PC-9 (cell line): ENCODE results near the gene CDH13. TPM values are rescaled to one million over a fixed set of nuclear protein-coding genes. Genes with fewer than 3 reads are reported as not detected.

Source experiments
- BruUV-seq: library from RNA; stranded (reverse); fragments of 400-500 nt; replicated peaks from 2 replicates; lab custom pipeline; 2021; lab: Mats Ljungman, UMichigan
- CTCF ChIA-PET: fragments of 300-600 bp; sonication (Branson Sonifier 250); formaldehyde crosslinking; loops from one replicate; lab custom pipeline; 2022; ENCODE audit warnings: antibody characterized with exemption; lab: Charles Lee
- POLR2A ChIA-PET: fragments of 300-600 bp; sonication (Branson Sonifier 250); formaldehyde crosslinking; loops from one replicate; lab custom pipeline; 2022; ENCODE audit warnings: antibody characterized with exemption; ENCODE audit not compliant: unreplicated experiment; lab: Charles Lee
- DNase-seq, 2 experiments: peaks; one replicate each; pipeline versions ENCODE4 v3.0.0 to v3.0.0-alpha.2; 2015 to 2022; ENCODE audit warnings: mixed read lengths in 1 of 2
- H2AFZ ChIP-seq: fragments of 200-600 bp; sonication (generic); 2 replicates; pipeline ENCODE4 v1.8.1; 2017; ENCODE audit warnings: antibody characterized with exemption
- H3F3A ChIP-seq: fragments of 200-600 bp; sonication (generic); 2 replicates; pipeline ENCODE4 v1.8.1; 2017; ENCODE audit warnings: antibody characterized with exemption, mild to moderate bottlenecking, low read depth; ENCODE audit not compliant: insufficient read depth
- H3K27ac ChIP-seq: fragments of 200-600 bp; sonication (generic); 2 replicates; pipeline ENCODE4 v1.6.1; 2016; ENCODE audit warnings: mixed run types
- H3K27me3 ChIP-seq: fragments of 200-600 bp; sonication (generic); 2 replicates; pipeline ENCODE4 v1.6.1; 2016; ENCODE audit warnings: low read depth, mixed run types; ENCODE audit not compliant: insufficient read depth
- H3K36me3 ChIP-seq: fragments of 200-600 bp; sonication (generic); 2 replicates; pipeline ENCODE4 v1.6.1; 2016; ENCODE audit warnings: low read depth, mixed run types
- H3K4me1 ChIP-seq: fragments of 200-600 bp; sonication (generic); replicated peaks from 2 replicates; pipeline ENCODE4 v1.6.1; 2016; ENCODE audit warnings: mixed run types; ENCODE audit not compliant: insufficient read depth
- H3K4me2 ChIP-seq: fragments of 200-600 bp; sonication (generic); 2 replicates; pipeline ENCODE4 v1.6.1; 2017; ENCODE audit warnings: mixed run types
- H3K4me3 ChIP-seq: fragments of 200-600 bp; sonication (generic); 2 replicates; pipeline ENCODE4 v1.6.1; 2016; ENCODE audit warnings: mixed run types
- H3K79me2 ChIP-seq: fragments of 200-600 bp; sonication (generic); 2 replicates; pipeline ENCODE4 v1.6.1; 2017; ENCODE audit warnings: low read depth, mixed run types
- H3K9me2 ChIP-seq: fragments of 200-600 bp; sonication (generic); 2 replicates; pipeline ENCODE4 v1.8.1; 2017; ENCODE audit warnings: mild to moderate bottlenecking; ENCODE audit not compliant: insufficient read depth
- H3K9me3 ChIP-seq: fragments of 200-600 bp; sonication (generic); 2 replicates; pipeline ENCODE4 v1.8.1; 2016; ENCODE audit warnings: low read depth; ENCODE audit not compliant: insufficient read depth
- H4K20me1 ChIP-seq: fragments of 200-600 bp; sonication (generic); 2 replicates; pipeline ENCODE4 v1.8.1; 2017; ENCODE audit not compliant: insufficient read depth
- CTCF ChIP-seq: fragments of 200-600 bp; sonication (generic); conservative IDR thresholded peaks from 2 replicates; pipeline ENCODE4 v1.6.1; 2017; ENCODE audit warnings: mixed run types, antibody characterized with exemption, mild to moderate bottlenecking, moderate library complexity
- EZH2 ChIP-seq: fragments of 200-600 bp; sonication (generic); IDR thresholded peaks from 2 replicates; pipeline ENCODE4 v1.8.0; 2017; ENCODE audit warnings: antibody characterized with exemption, low read depth
- intact Hi-C: fragments of 100-400 bp; cut with micrococcal nuclease; formaldehyde crosslinking; loops from one replicate; pipeline ENCODE4 v1.10.0; 2022; ENCODE audit not compliant: unreplicated experiment
- total RNA-seq: library from RNA; stranded (reverse); gene quantifications from 2 replicates; pipeline ENCODE4 v1.2.3, GENCODE V29; 2021

Gene CDH13
- total RNA-seq, 1 experiment from 2014 or later: 0.24 TPM

- no TSS peak for BruUV-seq
- intact Hi-C loops: no loop called here
- no peaks in the 10 kb centered on the region for H3K4me1 ChIP-seq
- H2AFZ ChIP-seq: no peak overlapping the region
- no peaks in the 10 kb centered on the region for H3K9me2 ChIP-seq
- H3K27me3 ChIP-seq: peaks cover 37% of the 10 kb centered on the region
- no peaks in the 10 kb centered on the region for H3K36me3 ChIP-seq
- CTCF ChIA-PET: no interaction called here
- H3F3A ChIP-seq: no peaks in the 10 kb centered on the region
- no peaks in the 10 kb centered on the region for H3K9me3 ChIP-seq
- no peaks in the 10 kb centered on the region for H4K20me1 ChIP-seq
- TF ChIP-seq CTCF (no peak), EZH2 (no peak)
- DNase-seq: no peak
- H3K79me2 ChIP-seq: no peaks in the 10 kb centered on the region
- POLR2A ChIA-PET: no interaction called here
- H3K4me2 ChIP-seq: no peak overlapping the region
- no peak overlapping the region for H3K27ac ChIP-seq
- no peak overlapping the region for H3K4me3 ChIP-seq
These were observed 855.9 kb downstream of the CDH13 start for GRCh38 chr16:83482545-83483162.

- no peak overlapping the region for H3K27ac ChIP-seq
- no peak overlapping the region for H3K4me2 ChIP-seq
- DNase-seq: no peak
- no peaks in the 10 kb centered on the region for H3K36me3 ChIP-seq
- TF ChIP-seq EZH2: no peak
- no peak for TF ChIP-seq CTCF
- no peaks in the 10 kb centered on the region for H4K20me1 ChIP-seq
- no peaks in the 10 kb centered on the region for H3K9me3 ChIP-seq
- H3K4me3 ChIP-seq: no peak overlapping the region
- H3K79me2 ChIP-seq: no peaks in the 10 kb centered on the region
- no TSS peak for BruUV-seq
- CTCF ChIA-PET: interaction anchor here (0.7 kb wide), 1 partner anchor 207 kb away, joined by 14 read pairs; no protein-coding TSS in a partner anchor
- H2AFZ ChIP-seq: no peak overlapping the region
- intact Hi-C loops: no loop called here
- no peaks in the 10 kb centered on the region for H3F3A ChIP-seq
- H3K9me2 ChIP-seq: no peaks in the 10 kb centered on the region
- peaks cover 17% of the 10 kb centered on the region for H3K27me3 ChIP-seq
- H3K4me1 ChIP-seq: no peaks in the 10 kb centered on the region
- POLR2A ChIA-PET: no interaction called here
These were observed 863.3 kb downstream of the CDH13 start for GRCh38 chr16:83490073-83490472.

GRCh38 chr16:83494459-83494858, 867.7 kb downstream of the CDH13 start:
- Histone ChIP-seq H3K9me2 (no peaks in the 10 kb centered on the region), H2AFZ (no peak overlapping the region), H3K27ac (no peak overlapping the region), H3K4me2 (no peak overlapping the region), H3K4me3 (no peak overlapping the region), H3K4me1 (no peaks in the 10 kb centered on the region), H4K20me1 (no peaks in the 10 kb centered on the region), H3F3A (no peaks in the 10 kb centered on the region), H3K9me3 (no peaks in the 10 kb centered on the region), H3K79me2 (no peaks in the 10 kb centered on the region), H3K27me3 (peaks cover 2% of the 10 kb centered on the region; the same call in 1 of the 2 replicates), H3K36me3 (no peaks in the 10 kb centered on the region)
- no TSS peak for BruUV-seq
- no peak for TF ChIP-seq EZH2
- no peak for TF ChIP-seq CTCF
- DNase-seq: no peak
- intact Hi-C loops: no loop called here
- ChIA-PET CTCF (no interaction called here), POLR2A (no interaction called here)
